Stimulated activated CD4-positive, alpha-beta T cell treated with anti-CD3 and anti-CD28 coated beads, Interleukin-15, amount 100 ng/mL, for 24 hours (primary cell): ENCODE data around the gene KNTC1.
"Not testable (repeated sequence)": the region's sequence is repeated elsewhere in the genome, so short reads cannot be mapped to it uniquely, and the experiment has no call there.

Experiments
- DNase-seq: peaks from one replicate; pipeline ENCODE4 v3.0.0-alpha.2; 2020

KNTC1 gene

DNA sequence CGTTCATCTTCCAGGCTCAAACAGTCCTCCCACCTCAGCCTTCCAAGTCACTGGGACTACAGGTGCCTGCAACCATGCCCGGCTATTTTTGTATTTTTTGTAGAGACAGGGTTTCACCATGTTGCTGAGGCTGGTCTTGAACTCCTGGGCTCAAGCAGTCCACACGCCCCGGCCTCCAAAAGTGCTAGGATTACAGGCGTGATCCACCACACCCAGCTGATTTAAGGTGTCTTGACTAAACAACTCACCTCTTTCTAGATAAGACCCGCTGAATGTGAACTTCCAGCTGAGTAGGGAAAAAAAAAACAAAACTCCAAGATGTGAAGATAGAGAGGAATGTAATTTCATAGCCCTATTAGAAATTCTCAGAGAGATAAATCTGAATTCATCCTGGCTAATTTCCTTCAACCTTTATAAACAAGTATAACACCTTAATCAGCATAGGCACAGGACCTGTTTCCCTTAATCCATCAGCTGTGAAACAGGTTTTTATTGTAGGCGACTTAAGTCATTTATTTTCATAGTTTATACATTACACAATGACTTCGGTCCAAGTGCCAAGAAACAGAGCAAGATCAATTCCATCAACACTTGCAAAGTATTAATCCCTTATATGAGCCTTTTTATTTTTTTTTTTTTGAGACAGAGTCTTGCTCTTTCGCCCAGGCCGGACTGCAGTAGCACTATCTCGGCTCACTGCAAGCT lies 124.6 kb downstream of the KNTC1 start:
- no peak for DNase-seq

DNA sequence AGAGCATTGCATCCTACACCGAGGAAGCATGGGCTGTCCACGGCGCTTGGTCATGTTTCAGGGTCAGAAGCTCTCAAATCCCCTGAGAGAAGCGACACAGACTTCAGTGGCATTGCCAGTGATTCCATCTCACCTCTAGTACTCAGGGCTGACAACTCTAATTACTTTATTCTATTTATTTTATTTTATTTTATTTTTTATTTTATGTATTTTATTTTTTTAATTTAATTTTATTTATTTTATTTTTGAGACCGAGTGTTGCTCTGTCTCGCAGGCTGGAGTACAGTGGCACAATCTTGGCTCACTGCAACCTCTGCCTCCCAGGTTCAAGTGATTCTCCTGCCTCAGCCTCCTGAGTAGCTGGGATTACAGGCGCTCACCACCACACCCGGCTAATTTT lies 126.2 kb downstream of the KNTC1 start:
- not testable (repeated sequence) for DNase-seq

DNA sequence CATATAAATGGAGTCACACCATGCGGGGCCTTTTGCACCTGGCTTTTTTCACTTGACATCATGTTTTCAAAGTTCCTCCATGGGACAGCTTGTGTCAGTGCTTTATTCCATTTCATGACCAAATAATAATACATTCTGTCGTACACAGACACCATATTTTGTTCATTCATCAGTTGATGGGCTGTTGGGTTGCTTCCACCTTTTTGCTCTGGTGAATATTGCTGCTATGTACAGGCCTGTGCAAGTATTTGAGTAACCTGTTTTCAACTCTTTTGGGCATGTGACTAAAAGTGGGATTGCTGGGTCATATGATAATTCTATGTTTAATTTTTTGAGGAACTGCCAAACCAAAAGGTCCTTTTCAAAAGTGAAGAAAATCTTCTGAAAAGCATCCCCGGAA lies 129.2 kb downstream of the KNTC1 start:
- no peak for DNase-seq

DNA sequence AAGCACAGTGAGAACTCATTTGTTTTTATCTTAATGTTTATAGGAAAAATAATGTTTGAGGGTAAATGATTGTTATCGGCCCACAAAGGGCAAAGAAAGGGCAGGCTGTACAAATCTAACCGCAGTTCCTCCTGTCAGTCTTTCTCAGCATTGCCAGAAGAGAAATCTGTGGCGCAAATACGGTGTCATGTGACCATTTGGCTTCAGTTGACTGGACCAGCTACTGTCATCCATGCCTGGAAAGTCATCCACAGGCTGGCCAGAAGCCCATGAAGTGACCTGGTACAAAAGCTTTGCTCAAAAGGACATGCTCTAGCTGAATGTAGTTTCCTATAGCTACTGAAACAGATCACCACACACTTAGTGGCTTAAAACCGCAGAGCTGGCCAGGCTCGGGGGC lies 132.5 kb downstream of the KNTC1 start:
- DNase-seq = no peak

DNA sequence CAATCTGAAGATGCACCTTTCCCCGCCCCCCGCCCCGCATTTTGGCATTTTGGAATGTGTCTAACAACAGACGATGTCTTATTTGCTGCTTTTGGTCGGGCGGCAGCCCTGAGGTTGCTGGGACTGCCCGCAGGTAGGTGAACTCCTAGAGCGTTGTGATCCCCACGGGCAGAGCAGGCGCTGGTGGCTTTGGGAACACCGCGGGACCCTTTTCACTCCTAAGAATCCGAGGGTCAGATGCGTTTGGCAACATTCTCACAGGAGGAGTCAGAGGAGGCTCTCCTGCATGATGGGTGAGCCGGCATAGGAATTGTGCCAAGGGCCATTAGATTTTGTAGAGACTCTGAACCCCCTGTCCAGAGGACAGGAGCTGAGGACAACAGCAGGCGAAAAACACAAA lies 134.2 kb downstream of the KNTC1 start:
- DNase-seq = no peak

DNA sequence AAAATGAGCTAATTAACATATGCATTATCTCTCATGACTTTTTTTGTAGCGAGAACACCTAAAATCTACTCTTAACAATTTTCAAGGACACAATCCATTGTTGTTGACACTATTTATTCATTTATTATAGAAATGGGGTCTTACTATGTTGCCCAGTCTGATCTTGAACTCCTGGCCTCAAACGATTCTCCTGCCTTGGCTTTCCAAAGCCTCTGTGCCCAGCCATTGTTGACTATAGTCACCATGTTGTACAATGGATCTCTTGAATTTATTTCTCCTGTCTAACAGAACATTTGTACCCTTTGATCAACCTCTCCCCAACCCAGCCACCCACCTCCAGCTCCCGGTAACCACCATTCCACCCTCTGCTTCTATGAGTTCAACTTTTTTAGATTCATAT lies 134.9 kb downstream of the KNTC1 start:
- no peak for DNase-seq

DNA sequence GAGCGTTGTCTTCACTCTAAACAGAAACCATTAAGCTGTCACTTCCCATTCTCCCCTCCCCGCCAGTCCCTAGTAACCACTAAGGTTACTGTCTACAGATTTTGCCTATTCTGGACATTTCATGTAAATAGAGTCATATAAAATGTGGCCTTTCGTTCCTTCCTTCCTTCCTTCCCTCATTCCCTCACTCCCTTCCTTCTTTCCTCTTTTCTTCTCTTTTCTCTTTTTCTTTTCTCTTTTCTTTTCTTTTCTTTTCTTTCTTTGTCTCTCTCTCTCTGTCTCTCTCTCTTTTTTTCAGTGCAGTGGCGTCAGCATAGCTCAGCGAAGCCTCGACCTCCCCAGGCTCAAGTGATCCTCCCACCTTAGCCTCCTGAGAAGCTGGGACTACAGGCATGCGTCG lies 138.3 kb downstream of the KNTC1 start:
- no peak for DNase-seq

DNA sequence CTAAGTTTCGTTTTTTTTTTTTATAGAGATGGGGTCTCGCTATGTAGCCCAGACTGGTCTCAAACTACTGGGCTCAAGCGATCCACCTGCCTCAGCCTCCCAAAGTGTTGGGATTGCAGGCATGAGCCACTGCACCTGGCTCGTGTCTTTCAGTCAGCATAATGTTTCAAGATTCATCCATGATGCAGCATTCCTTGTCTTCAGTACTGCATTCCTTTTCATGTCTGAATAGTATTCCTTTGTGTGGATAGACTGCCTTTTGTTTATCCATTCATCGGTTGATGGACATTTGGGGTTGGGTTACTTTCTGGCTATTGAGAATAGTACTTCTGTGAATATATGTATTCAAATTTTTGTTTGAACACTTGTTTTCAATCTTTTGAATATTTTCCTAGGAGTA lies 138.7 kb downstream of the KNTC1 start:
- DNase-seq = no peak

DNA sequence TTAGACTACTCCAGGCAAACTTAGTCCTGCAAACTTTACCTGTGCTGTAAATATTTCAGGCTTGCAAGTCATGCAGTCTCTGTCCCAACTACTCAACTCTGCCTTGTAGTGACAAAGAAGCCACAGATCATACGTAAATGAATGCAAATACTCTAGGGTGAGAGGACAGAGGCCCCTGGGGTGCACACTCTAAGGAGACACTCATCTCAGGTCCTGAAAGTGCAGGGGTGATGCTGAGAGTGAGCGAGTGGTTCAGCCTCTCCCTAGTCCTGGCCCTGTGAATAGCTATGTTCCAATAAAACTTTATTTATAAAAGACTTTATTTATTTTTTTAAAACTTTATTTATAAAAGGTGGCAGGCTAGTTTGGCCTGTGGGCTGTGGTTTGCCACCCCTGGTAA lies 141.2 kb downstream of the KNTC1 start:
- DNase-seq = no peak

DNA sequence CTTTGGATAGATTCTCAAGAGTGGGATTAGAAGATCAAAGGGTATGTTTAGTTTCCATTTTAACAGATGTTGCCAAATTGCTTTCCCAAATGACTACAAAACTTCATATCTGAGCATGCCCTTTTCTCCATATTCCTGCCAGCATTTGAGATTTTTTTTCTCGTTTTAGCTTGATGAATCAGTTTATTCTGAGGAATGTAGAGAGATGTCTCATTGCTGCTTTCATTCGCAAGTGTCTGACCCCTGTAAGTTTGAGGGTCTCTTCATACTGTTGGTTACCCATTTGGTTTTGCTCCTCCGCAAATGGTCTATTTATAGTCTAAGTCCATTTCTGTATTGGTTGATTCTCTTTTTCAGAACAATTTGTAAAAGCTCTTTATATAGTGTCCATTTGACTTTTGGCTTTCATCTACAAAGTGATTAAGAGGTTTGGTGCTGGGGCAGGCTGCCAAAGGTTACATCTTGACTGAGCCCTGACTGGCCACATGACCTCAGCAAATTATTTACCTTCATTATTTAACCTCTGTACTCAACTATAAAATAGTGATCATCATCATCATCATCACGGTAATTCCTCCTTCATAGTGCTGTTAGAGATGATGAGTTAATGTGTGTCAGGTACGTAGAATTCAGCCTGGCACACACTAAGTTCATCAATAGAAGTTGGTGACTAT lies 142.5 kb downstream of the KNTC1 start:
- DNase-seq = no peak

DNA sequence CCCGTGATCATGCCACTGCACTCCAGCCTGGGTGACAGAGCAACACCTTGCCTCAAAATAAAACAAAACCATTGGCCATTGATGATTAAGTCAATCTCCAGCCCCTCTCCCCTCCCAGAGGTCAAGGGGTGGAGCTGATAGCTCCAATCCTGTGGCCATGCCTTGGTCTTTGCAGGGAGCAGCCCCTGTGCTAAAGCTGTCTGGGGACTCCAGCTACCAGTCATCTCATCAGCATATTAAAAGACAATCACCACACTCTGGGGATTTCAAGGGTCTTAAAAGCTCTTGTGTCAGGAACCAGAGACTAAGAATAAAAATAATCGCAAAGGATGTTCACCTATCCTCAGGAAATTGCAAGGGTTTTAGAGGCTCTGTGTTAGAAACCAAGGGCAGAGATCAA lies 145.5 kb downstream of the KNTC1 start:
- no peak for DNase-seq
